Stimulated activated CD8-positive, alpha-beta memory T cell treated with anti-CD3 and anti-CD28 coated beads, Interleukin-12 subunit alpha, Interleukin-12 subunit beta, amount 100 ng/mL, for 1 hour (primary cell): ENCODE measurements around the gene CDIPT.
"Not testable (repeated sequence)": the region's sequence is repeated elsewhere in the genome, so short reads cannot be mapped to it uniquely, and the experiment has no call there.

Source experiments
- DNase-seq: peaks from one replicate; pipeline ENCODE4 v3.0.0-alpha.2; 2020; ENCODE audit warnings: low read depth

The CDIPT gene, protein sequence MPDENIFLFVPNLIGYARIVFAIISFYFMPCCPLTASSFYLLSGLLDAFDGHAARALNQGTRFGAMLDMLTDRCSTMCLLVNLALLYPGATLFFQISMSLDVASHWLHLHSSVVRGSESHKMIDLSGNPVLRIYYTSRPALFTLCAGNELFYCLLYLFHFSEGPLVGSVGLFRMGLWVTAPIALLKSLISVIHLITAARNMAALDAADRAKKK

DNA sequence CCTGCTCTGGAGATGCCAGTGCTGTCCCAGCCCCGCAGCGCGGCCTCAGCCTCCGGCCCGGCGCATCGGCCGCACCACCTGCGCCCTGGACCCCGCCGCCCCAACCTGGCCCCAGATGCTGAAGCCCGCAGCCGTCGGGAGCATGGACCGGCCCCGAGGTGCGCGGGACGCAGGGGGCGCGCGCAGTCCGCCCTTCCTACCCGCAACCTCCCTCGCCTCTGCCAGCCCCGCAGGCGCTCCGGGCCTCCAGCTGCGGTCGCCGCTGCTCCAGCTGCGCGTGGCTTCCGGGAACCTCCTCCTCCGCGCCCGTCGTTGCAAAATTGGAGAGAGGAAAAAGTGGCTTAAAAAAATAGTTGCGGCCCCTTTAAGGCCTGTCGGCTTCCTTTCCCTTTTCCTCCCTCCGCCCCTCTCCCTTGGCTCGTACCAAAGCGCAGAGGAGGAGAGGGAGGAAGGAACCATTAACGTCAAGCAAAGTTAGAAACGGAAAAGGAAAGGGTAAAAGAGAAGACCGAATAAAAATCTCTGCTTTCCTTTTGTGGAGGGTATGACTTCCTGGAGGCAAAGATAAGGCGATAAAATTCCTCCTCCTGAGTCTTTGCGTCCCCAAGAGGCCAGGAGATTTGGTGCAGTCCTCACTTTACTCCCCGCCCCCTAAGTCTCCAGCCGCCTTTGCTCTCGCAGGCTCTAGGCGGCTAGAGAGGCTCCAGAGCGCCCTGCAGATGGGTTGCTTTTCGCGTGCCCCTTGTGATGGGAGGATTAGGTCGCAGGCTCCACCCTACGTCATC lies at the start of gene CDIPT:
Gene CDIPT (minus strand): TSS at position 343 of the 785 bp plus-strand sequence. CDS start 369 bp downstream, outside the sequence.
- peak; percentile 85 for DNase-seq

DNA sequence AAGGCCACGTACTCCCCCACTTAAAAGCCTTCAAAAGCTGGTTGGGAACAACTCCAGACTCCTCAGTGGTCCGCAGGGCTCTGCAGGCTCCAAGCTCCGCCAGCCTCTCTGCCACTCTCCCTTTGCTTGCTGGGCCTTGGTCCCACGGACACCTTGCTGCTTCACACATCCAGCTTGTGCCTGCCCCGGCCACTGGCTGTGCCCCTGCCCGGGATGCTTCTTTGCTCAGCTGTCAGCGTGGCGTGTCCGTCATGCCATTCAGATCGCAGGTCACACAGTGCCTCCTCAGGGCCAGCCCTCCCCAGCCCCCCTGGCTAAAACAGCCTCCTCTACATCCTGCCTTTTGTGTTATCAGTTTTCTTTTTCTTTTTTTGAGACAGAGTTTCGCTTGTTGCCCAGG lies 49.1 kb upstream of the CDIPT start:
- no peak for DNase-seq

DNA sequence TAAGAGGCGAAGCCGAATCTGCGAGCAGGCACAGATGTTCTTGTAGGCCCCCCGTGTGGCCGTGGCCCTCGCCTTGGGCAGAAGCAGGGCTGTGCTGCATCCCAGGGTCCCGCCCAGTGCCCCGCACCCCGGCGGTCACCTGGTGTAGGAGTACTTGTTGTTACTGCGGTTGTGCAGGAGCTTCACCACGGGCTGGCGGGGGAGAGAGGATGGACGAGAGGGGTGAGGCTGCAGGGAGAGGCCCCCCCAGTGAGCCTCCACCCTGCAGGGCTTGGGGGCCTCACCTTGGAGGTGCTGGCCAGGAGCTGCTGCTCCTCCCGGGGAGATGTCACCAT lies 48.6 kb upstream of the CDIPT start:
- no peak for DNase-seq

DNA sequence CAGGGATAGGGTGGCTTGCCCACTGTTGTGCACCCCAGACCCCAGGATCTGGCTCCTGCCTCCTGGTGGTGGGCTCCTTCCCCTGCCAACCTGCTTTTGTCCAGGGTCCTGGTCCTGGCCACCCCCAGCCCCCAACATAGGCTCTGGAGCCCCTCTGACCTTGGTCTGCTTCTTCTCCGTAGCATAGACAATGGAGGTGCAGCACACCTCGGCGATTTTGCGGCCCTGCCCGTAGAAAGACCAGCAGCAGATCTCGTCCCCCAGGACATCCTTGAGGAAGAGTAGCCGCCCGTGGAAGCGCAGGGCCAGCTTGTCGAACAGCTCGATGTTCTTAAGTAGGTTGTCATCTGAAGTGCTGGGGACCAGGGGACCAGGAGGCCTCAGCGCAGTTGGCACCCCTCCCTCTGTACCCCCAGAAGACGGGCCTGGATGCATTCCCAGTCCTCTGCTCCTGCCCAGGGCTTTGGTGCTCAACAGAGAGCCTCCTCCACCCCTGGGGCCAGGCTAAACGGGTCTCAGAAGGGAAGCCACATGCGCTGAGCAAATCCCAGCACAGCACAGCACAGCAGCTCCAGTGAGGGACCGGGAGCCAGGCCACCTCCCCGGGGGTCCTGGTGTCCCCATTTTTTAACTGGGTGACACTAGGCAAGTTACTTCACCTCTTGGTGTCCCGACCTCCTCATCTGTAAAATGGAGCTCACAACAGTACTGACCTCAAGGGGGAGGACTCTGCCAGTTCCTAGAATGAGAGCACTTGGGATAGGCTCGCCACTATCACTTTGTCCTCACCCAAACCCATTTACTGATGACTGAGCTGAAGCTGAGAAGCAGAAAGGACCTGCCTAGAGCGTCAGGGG lies 48.0 kb upstream of the CDIPT start:
- DNase-seq, result no peak

DNA sequence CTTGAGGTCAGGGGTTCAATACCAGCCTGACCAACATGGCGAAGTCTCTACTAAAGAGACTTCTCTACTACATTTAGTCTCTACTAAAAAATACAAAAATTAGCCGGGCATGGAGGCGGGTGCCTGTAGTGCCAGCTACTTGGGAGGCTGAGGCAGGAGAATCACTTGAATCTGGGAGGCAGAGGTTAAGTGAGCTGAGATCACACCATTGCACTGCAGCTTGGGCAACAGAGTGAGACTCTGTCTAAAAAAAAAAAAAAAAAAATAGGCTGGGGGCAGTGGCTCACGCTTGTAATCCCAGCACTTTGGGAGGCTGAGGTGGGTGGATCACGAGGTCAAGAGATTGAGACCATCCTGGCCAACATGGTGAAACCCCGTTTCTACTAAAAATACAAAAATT lies 46.8 kb upstream of the CDIPT start:
- not testable (repeated sequence) for DNase-seq

DNA sequence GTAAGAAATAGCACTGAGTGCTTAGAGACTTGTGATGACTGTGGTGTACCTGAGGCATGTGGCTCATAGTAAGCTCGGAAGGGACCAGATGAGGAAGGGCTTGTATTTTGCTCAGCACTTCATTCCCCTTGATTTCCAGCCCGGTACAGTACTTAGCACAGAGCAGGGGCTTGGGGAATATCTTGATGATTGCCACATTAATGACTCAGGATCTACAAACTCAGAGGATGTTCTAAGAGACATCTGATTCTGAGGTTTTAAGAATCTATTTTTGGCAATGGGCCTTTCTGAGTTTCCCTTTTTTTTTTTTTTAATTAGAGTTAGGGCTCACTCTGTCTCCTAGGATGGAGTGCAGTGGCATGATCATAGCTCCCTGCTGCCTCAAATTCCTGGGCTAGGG lies 46.4 kb upstream of the CDIPT start:
- no peak for DNase-seq

DNA sequence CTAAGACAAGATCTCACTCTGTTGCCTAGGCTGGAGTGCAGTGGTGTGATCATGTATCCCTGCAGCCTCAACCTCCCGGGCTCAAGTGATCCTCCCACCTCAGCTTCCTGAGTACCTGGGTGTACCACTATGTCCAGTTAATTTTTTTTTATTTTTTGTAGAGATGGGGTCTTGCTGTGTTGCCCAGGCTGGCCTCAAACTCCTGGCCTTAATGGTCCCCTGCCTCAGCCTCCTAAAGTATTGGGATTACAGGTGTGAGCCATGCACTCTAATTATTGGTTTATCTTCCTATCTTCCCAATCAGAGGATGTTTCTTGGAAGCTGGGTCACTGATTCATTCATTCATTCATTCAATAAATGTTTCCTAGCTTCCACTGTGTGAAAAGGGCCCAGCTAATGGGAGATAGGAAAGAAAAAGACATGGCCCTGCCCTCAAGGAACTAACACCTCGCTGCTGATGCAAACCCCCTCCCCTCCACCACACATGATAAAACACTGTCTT lies 45.7 kb upstream of the CDIPT start:
- DNase-seq, result no peak

DNA sequence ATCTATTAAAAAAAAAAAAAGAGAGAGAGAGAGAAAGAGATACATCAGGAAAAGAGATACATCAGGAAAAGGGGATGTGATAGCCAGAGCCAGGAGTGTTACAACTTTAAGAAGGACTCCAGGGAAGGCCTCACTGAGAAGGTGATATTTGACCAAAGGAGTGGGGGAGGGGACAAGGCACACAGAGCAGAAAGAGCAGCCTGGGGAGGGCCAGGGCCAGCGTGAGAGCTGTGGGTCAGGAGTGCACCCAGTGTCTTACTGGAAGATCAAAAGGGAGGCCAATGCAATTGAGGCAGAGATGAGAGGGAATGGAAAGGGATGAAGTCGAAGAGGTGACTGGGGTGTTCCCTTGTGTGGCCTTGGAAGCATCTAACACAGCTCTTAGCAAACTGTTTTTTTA lies 44.9 kb upstream of the CDIPT start:
- DNase-seq, result no peak

DNA sequence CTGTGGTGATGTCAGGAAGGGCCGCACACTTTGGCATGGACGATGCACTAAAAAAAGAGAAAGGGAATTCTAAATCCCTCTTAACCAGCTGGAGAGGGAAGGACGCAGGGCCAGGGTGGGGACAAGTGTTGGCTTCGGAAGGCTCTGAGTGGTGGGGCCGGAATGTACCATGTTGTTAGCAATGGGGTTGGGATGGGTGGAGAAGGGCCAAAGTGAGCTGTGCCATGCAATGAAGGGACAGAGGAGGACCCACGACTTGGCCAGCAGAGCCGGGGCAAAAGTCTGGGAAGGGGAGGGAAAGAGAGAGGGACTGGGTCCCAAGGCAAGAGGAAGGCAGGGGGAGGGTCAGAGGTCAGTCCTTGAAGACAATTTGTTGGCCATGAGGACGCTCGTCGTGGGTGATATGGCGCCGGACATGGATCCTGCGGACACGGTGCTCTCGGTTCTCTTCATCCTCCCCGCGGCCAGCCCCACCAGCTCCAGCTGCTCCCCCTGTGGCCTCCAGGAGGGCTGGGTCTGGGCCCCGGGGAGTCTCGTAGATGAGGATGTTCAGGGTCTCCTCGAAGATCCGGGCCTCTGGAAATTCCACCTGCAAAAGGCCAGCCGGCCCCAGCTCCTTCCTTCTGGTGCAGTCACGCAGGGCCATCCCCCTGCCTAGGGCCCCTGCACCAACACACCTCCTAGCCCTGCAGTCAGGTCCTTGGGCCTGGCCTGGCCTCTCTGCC lies 43.7 kb upstream of the CDIPT start:
- DNase-seq, result no peak

DNA sequence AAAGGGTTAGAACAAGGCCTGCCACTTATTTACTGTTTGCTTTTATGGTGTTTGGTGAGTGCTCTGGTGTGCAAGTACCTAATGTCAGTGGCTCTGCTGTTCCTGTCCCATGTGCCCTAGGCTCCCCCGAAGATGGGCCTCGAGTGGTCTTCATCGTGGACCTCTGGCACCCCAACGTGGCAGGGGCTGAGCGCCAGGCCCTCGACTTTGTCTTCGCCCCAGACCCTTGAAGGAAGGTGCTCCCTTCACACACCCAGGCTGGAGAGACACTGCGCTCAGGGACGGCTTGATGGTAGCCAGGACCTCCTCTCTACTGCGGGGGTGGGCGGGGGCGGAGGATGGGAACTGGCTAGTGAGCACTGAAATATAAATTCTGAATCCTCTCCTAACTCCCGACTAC lies 42.6 kb upstream of the CDIPT start:
- DNase-seq, result no peak

DNA sequence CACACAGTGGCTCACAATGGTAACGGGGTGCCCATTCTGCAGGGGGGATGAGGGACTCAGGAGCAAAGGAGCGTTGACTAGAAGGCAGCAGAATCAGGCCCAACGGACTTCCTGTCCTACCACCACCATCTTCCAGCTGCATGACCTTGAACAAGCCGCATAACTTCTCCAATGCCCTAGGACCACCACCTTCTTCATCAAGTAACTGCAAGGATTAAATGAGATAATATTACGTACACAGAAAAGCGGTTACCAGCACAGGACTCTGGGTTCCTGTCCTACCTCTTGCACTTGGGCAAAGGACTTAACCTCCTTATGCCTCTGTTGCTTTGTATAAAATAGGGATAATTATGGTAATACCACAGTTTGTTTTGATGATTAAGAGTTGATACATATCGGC lies 41.9 kb upstream of the CDIPT start:
- no peak for DNase-seq

DNA sequence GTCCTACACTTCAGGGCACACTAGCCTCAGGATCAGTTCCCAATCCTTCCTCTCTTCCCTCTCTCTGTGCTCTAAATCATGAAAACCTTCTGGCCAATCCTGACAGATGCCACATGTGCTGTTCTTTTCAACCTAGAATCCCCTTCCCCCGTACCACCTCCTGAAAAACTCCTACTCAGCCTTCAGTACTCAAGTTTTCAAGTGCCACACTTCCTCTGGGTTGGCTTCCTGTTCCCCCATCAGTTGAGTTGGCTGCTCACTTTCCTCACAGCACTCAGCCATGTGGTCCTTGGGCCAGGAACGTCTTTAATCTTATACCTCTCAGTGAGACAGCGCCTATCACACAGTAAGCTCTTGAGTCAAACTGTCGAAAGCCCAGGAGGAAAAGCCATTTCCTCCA lies 40.6 kb upstream of the CDIPT start:
- DNase-seq, result no peak

DNA sequence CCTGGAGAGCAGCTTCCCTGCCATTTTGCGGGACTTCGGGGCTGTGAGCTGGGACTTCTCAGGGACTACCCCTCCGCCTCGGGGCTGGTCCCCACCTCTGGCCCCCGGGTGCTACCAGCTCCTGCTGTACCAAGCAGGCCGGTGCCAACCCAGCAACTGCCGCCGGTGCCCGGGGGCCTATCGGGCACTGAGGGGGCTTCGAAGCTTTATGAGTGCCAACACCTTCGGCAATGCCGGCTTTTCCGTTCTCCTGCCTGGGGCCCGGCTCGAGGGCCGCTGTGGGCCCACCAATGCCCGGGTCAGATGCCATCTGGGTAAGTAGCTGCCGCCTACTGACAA lies 38.5 kb upstream of the CDIPT start:
- DNase-seq, result no peak

DNA sequence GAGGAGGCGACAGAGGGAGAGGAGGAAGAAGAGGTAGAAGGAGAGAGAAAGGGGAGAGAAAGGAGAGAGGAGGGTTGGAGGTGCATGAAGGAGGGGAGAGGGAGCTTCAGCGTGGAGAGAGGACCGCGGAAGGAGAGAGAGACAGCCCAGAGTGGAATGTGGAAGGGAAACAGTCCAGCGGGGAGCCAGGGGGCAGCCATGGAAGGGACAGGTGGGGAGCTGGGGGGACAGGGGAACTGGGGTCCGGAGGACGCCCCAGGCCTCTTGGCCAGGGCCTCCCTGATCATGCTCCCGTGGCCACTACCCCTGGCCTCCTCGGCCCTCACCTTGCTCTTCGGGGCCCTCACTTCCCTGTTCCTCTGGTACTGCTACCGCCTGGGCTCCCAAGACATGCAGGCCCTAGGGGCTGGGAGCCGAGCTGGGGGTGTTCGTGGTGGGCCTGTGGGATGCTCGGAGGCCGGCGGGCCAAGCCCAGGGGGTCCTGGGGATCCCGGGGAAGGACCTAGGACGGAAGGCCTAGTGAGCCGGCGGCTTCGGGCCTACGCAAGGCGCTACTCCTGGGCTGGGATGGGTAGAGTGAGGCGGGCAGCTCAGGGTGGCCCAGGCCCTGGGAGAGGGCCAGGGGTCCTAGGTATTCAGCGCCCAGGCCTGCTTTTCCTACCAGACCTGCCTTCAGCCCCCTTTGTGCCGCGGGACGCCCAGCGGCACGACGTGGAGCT lies 38.0 kb upstream of the CDIPT start:
- no peak for DNase-seq

DNA sequence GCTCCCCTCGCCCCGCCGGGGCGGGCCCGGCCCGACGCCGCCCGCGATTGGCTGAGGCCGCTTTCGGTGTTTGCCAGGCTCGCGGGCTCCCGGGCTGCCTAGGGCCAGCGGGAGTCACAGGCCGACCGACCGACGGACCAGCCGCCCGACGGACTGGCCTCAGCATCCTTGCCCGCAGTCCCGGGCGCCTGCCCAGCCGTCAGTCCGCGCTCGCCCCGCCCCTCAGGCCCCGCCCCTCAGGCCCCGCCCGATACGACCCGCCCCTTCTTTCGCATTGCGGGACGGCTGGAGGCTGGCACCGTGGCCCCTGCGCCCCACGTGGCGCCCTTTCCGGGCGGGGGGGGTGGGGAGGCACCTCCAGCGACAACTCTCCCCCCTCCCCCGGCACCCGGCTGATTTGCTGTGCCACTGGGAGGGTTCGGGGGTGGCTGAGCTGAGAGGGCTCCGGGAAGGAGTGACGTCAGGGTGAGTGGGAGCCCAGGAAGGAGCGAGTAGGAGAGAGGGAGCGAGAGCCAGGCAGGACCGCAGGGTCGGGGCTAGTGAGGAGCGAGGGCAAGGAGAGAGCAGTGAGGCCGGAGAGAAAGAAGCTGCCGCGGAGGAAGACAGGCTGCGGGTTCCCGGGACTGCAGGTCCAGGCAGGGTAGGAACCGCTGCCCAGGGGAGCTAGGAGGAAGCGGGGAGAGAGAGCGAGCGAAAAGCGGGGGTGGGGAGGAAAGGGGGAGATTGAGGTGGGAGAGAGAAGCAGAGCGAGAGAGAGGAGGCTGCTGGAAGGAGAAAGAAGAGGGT lies 37.3 kb upstream of the CDIPT start, which contains the start of gene ASPHD1:
Gene ASPHD1 (plus strand): TSS at position 387 of the 786 bp plus-strand sequence. CDS start 484 bp downstream, outside the sequence.
- peak; percentile 63 for DNase-seq

DNA sequence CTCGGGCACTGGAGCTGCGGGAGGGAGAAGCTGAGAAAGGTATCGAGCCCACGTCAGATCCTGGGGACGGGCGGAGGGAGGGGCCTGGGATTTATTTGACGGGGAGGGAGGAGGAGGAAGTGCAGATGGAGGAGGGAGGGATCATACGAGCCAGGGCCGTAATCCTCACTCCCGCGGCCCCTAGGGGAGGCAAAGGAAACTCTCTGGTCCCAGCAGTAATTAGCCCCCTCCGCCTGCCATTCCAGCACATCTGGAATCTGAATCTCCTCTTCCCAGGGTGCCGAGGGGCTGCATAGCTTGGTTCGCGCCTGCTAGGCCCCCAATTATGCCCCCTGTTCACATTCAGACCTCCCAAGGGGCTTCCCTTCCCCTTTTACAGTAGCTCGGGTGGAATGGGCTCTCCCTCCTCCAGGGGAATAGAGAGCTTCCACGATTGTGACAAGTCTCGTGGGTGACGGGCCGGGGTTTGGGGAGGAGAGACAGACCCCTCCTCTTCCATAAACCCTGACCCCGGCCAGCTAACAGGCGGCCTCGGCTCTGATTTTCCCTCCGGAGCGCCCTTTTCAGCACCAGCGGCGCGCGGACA lies 36.6 kb upstream of the CDIPT start, which contains the start of gene SEZ6L2:
Gene SEZ6L2 (minus strand): TSS at position 35 of the 586 bp plus-strand sequence. CDS start 531 bp downstream, outside the sequence.
- DNase-seq, result no peak

DNA sequence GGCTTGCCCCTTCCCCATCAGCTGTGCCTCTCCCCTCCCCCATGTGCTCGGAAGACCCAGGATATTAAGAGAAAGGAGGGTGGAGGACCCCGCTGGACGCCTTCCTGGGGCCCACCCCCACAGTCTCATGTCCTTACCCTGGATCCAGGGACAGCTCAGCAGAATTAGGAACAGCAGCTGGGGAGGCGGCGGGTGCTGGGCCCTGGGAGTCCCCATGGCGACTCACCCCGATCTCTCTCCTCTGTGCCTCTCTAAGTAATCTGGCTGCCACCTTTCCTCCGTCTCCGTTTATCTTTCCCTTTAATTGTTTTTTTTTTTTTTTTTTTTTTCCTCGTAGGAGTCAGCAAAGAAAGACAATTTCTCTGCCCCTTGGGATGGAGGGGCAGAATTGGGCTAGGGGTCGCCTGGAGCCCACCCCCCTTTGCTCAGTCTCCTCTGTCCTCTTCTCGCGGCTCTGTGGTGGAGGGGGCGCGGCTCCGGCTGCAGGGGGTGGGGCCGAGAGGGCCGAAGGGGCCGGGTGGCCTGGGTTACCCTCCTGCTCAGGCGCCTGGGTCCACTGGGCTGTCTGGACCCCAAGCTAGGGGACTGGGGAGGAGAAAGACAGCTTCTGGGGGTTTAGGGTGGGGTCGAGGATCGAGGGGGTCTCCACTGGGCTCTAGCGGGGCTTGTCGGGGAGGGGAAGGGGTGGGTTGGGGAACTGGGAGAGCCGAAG lies 35.9 kb upstream of the CDIPT start:
- DNase-seq, result no peak

DNA sequence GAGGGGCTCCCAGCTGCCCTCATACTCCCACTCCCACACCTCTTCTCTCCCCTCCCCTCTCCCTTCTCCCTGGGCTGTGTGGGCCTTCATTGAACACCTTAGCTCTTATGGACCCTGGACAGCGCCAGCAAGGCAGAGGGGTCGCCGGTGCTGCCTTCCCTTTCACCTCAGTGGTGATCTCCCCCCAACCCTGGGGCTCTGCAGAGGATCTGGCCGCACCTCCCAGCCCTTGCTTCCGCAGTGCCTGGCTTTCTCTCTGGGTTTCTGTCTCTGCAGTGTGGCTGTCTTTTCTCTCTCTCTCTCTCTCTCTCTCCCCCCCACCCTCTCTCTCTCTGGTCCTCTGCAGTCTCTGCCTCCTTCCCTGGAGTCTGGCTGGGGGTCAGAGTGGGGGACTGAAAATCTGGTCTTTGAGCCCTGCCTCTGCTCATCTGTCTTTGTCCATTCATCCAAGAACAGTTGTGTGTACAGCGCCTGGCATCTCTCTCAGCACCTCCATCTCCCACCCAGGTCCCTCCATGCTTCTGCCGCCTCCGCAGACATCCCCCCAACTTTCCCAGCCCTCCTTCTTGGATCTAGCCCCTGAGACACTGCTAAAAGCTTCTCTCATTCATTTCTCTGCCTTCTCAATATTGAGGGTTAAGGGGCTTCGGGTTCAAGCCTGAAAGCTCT lies 35.2 kb upstream of the CDIPT start:
- no peak for DNase-seq

DNA sequence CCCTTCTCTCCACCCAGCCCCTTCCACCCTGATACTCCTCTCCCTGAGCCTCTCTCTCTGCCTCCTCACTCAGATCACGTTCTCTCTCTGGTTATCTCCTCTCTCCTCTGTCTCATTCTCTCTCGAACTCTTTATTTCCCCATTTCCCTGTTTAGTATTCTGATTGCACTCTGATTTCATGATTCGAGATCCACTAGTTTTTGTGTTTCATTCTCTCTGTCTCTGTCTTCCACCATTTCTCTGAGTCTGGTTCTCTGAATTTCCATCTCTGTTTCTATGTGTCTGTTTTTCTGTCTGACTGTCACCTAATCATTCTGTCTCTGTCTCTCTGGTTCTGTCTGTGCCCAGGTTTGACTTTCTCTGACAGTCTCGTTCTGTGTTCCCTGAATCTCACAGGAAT lies 34.3 kb upstream of the CDIPT start:
- DNase-seq, result no peak
